ENCODE data around the gene ARHGAP21. TPM values are rescaled to one million over a fixed set of nuclear protein-coding genes. Genes with fewer than 3 reads are reported as not detected.

Gene ARHGAP21
- total and polyA plus RNA-seq, 3 experiments from 2014 or later, result 3.4 to 33.7 (median 30.9) TPM

- peaks cover 0 to 2% (median 0%) of the 10 kb centered on the region in 3 donors for H3K36me3 Mint-ChIP-seq
- no peaks in the 10 kb centered on the region for H3K9me3 Mint-ChIP-seq
- H3K9me3 ChIP-seq (ENCODE audit: low read length), result no peaks in the 10 kb centered on the region
- ChIA-PET POLR2A (no interaction called here), CTCF (interaction anchor here (1.2 to 1.4 kb wide), 2 partner anchors 18 to 65 kb away, joined by 3 to 4 read pairs; no protein-coding TSS in a partner anchor)
- no peaks in the 10 kb centered on the region for H3K27me3 ChIP-seq (ENCODE audit: insufficient read depth, low read length, poor library complexity, severe bottlenecking)
- no peak for DNase-seq
- no peak overlapping the region for H3K27ac Mint-ChIP-seq
- peaks cover 11% of the 10 kb centered on the region for H3K4me1 ChIP-seq (ENCODE audit: insufficient read depth, low read length)
- H3K36me3 ChIP-seq (ENCODE audit: insufficient read depth, low read length), result no peaks in the 10 kb centered on the region
- peaks cover 0 to 5% (median 0%) of the 10 kb centered on the region in 3 donors for H3K4me1 Mint-ChIP-seq
- H3K4me3 Mint-ChIP-seq, result no peak overlapping the region
- peaks cover 0 to 1% of the 10 kb centered on the region in 2 donors for H3K27me3 Mint-ChIP-seq
- H3K27ac ChIP-seq (ENCODE audit: low read depth, low read length), result no peak overlapping the region
- no peak overlapping the region for H3K4me3 ChIP-seq (ENCODE audit: low read length)
Measured at GRCh38 chr10:24707445-24707844, 16.2 kb downstream of the ARHGAP21 start.

DNA sequence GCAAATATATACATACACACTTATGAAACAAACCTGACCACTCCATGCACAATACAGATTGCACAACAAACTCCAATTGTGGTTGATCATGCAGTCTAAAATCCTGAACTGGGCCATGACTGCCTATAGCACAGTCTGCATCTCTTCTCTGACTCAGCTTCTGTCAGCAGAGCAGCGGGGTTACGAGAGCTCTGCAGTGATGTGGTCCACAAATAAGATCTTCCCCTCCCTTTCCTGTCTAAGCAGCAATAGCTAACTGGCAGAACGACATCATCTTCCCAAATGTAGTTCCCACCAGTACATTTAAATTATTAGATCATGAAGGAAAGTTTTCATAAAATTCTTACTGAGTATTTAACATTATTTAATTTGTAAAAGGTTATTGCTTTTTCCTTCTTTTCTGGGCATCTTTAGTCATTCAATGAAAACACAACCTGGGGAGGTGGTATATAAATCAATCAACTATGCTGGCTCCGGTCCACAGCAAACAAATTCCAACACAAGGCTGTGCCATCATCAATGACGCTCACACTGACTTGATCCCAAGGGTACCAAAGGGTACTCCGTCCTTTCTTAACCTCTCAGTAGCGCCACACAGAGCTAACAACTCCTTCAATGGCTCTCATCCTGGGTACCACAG, 17.1 kb downstream of the ARHGAP21 start:
- CTCF ChIA-PET, result interaction anchor here (1.2 to 1.4 kb wide), 2 partner anchors 19 to 64 kb away, joined by 3 to 4 read pairs; no protein-coding TSS in a partner anchor
- H3K27ac ChIP-seq (ENCODE audit: low read depth, low read length), result no peak overlapping the region
- POLR2A ChIA-PET, result no interaction called here
- H3K4me1 Mint-ChIP-seq, result peaks cover 3 to 10% (median 3%) of the 10 kb centered on the region in 3 donors
- H3K36me3 Mint-ChIP-seq, result peaks cover 0 to 5% (median 0%) of the 10 kb centered on the region in 3 donors
- no peak overlapping the region for H3K4me3 Mint-ChIP-seq
- H3K27ac Mint-ChIP-seq, result no peak overlapping the region
- DNase-seq, result no peak
- no peak overlapping the region for H3K4me3 ChIP-seq (ENCODE audit: low read length)
- no peaks in the 10 kb centered on the region for H3K9me3 Mint-ChIP-seq
- peaks cover 11% of the 10 kb centered on the region for H3K4me1 ChIP-seq (ENCODE audit: insufficient read depth, low read length)
- H3K9me3 ChIP-seq (ENCODE audit: low read length), result no peaks in the 10 kb centered on the region
- peaks cover 0 to 1% of the 10 kb centered on the region in 2 donors for H3K27me3 Mint-ChIP-seq
- no peaks in the 10 kb centered on the region for H3K36me3 ChIP-seq (ENCODE audit: insufficient read depth, low read length)
- H3K27me3 ChIP-seq (ENCODE audit: insufficient read depth, low read length, poor library complexity, severe bottlenecking), result no peaks in the 10 kb centered on the region

DNA sequence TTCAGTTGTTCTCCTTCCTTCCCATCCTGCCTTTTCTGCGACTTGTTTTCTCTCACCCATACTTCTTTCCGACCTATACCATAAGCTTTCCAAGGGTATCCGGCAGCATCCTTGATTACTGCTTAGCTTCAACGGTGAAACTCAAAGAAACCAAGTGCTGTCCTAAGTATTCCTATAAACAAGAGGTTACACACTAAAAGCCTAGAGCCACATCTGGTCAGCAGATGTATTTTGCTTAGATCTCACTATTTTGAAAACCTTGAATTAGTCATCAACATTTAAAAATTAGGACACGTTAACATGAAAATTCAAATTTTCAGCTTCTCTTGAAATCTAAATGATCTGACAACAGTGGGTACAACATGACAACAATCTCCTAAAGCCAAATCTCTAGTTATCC, 20.0 kb downstream of the ARHGAP21 start:
- Histone ChIP-seq H3K9me3 (ENCODE audit: low read length) (no peaks in the 10 kb centered on the region), H3K4me3 (ENCODE audit: low read length) (no peak overlapping the region), H3K27me3 (ENCODE audit: insufficient read depth, low read length, poor library complexity, severe bottlenecking) (no peaks in the 10 kb centered on the region), H3K36me3 (ENCODE audit: insufficient read depth, low read length) (no peaks in the 10 kb centered on the region), H3K27ac (ENCODE audit: low read depth, low read length) (no peak overlapping the region), H3K4me1 (ENCODE audit: insufficient read depth, low read length) (peaks cover 11% of the 10 kb centered on the region)
- Mint-ChIP-seq H3K9me3 (no peaks in the 10 kb centered on the region), H3K4me3 (no peak overlapping the region), H3K36me3 (peaks cover 0 to 2% (median 0%) of the 10 kb centered on the region in 3 donors), H3K4me1 (peaks cover 7 to 14% (median 9%) of the 10 kb centered on the region in 3 donors), H3K27me3 (no peaks in the 10 kb centered on the region), H3K27ac (peak overlapping the region in 1 of 8 donors; percentile 20)
- POLR2A ChIA-PET, result no interaction called here
- no peak for DNase-seq
- CTCF ChIA-PET, result no interaction called here

DNA sequence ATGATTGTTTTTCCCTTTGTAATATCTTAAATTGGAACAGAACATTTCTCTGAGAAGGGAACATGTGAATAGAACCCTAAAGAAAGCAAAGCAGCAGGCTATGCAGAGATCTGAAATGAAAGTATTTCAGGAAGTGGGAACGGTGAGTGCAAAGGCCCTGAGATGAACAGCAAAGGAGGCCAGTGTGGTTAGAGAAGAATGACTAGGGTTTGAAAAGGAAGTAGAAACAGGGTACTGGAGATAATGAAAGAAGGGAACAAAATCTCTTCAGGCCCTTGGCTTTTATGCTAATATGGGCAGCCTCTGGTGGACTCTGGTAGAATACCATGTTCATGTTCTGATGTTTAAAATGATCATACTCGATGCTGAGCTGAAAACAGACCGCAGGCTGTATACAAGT, 22.2 kb downstream of the ARHGAP21 start:
- H3K4me1 ChIP-seq (ENCODE audit: insufficient read depth, low read length), result peaks cover 4% of the 10 kb centered on the region
- no peak for DNase-seq
- H3K36me3 Mint-ChIP-seq, result peaks cover 0 to 2% (median 0%) of the 10 kb centered on the region in 3 donors
- H3K27me3 ChIP-seq (ENCODE audit: insufficient read depth, low read length, poor library complexity, severe bottlenecking), result no peaks in the 10 kb centered on the region
- no peak overlapping the region for H3K27ac ChIP-seq (ENCODE audit: low read depth, low read length)
- peak overlapping the region in 5 of 8 donors; percentile 11 to 72 (median 15) for H3K27ac Mint-ChIP-seq
- ChIA-PET CTCF (no interaction called here), POLR2A (no interaction called here)
- no peaks in the 10 kb centered on the region for H3K27me3 Mint-ChIP-seq
- H3K4me3 ChIP-seq (ENCODE audit: low read length), result no peak overlapping the region
- no peaks in the 10 kb centered on the region for H3K36me3 ChIP-seq (ENCODE audit: insufficient read depth, low read length)
- H3K9me3 Mint-ChIP-seq, result no peaks in the 10 kb centered on the region
- H3K4me1 Mint-ChIP-seq, result peaks cover 7 to 14% (median 9%) of the 10 kb centered on the region in 3 donors
- H3K9me3 ChIP-seq (ENCODE audit: low read length), result no peaks in the 10 kb centered on the region
- no peak overlapping the region for H3K4me3 Mint-ChIP-seq

DNA sequence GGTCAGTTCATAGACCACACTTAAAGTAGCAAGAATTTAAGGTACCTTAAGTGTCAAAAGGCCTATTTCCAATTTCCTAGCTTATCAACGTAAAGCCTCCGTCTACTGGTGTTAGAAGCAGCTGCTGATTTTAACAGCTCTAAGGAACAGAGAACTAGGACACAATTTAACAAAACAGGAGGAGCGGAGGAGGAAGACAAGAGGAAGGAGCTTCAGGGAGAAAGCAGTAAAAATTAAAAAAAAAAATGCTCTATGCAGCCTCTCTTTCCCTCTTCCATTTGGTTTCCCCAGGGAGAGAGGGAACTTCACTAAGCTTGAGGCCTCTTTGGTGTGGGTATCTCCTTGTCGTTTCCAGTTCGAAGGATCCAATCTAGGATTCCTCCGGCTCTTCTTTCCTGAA, 22.7 kb downstream of the ARHGAP21 start:
- Histone ChIP-seq H3K4me1 (ENCODE audit: insufficient read depth, low read length) (no peaks in the 10 kb centered on the region), H3K9me3 (ENCODE audit: low read length) (no peaks in the 10 kb centered on the region), H3K27ac (ENCODE audit: low read depth, low read length) (no peak overlapping the region), H3K36me3 (ENCODE audit: insufficient read depth, low read length) (no peaks in the 10 kb centered on the region), H3K4me3 (ENCODE audit: low read length) (no peak overlapping the region), H3K27me3 (ENCODE audit: insufficient read depth, low read length, poor library complexity, severe bottlenecking) (no peaks in the 10 kb centered on the region)
- Mint-ChIP-seq H3K27me3 (no peaks in the 10 kb centered on the region), H3K9me3 (no peaks in the 10 kb centered on the region), H3K4me3 (no peak overlapping the region), H3K27ac (peak overlapping the region in 2 of 8 donors; percentile 3 to 11), H3K36me3 (peaks cover 0 to 2% (median 0%) of the 10 kb centered on the region in 3 donors), H3K4me1 (peaks cover 7 to 14% (median 9%) of the 10 kb centered on the region in 3 donors)
- ChIA-PET POLR2A (no interaction called here), CTCF (no interaction called here)
- DNase-seq, result no peak

- no peaks in the 10 kb centered on the region for H3K4me1 ChIP-seq (ENCODE audit: insufficient read depth, low read length)
- CTCF ChIA-PET, result no interaction called here
- DNase-seq, result no peak
- Mint-ChIP-seq H3K9me3 (no peaks in the 10 kb centered on the region), H3K27ac (peak overlapping the region in 1 of 8 donors; percentile 7), H3K36me3 (peaks cover 0 to 2% (median 0%) of the 10 kb centered on the region in 3 donors), H3K4me3 (no peak overlapping the region), H3K27me3 (no peaks in the 10 kb centered on the region), H3K4me1 (peaks cover 7 to 14% (median 9%) of the 10 kb centered on the region in 3 donors)
- H3K27ac ChIP-seq (ENCODE audit: low read depth, low read length), result no peak overlapping the region
- no peaks in the 10 kb centered on the region for H3K36me3 ChIP-seq (ENCODE audit: insufficient read depth, low read length)
- H3K4me3 ChIP-seq (ENCODE audit: low read length), result no peak overlapping the region
- POLR2A ChIA-PET, result no interaction called here
- H3K27me3 ChIP-seq (ENCODE audit: insufficient read depth, low read length, poor library complexity, severe bottlenecking), result no peaks in the 10 kb centered on the region
- H3K9me3 ChIP-seq (ENCODE audit: low read length), result no peaks in the 10 kb centered on the region
Measured at GRCh38 chr10:24698270-24698669, 25.4 kb downstream of the ARHGAP21 start.

- H3K36me3 ChIP-seq (ENCODE audit: insufficient read depth, low read length), result no peaks in the 10 kb centered on the region
- ChIA-PET POLR2A (no interaction called here), CTCF (no interaction called here)
- H3K4me3 Mint-ChIP-seq, result no peak overlapping the region
- H3K36me3 Mint-ChIP-seq, result peaks cover 0 to 2% (median 0%) of the 10 kb centered on the region in 3 donors
- H3K27me3 ChIP-seq (ENCODE audit: insufficient read depth, low read length, poor library complexity, severe bottlenecking), result no peaks in the 10 kb centered on the region
- H3K9me3 Mint-ChIP-seq, result no peaks in the 10 kb centered on the region
- H3K27me3 Mint-ChIP-seq, result no peaks in the 10 kb centered on the region
- no peak for DNase-seq
- H3K4me1 ChIP-seq (ENCODE audit: insufficient read depth, low read length), result no peaks in the 10 kb centered on the region
- H3K9me3 ChIP-seq (ENCODE audit: low read length), result no peaks in the 10 kb centered on the region
- H3K27ac Mint-ChIP-seq, result no peak overlapping the region
- no peak overlapping the region for H3K4me3 ChIP-seq (ENCODE audit: low read length)
- no peak overlapping the region for H3K27ac ChIP-seq (ENCODE audit: low read depth, low read length)
- peaks cover 7 to 14% (median 9%) of the 10 kb centered on the region in 3 donors for H3K4me1 Mint-ChIP-seq
Measured at GRCh38 chr10:24697080-24697479, 26.6 kb downstream of the ARHGAP21 start.

DNA sequence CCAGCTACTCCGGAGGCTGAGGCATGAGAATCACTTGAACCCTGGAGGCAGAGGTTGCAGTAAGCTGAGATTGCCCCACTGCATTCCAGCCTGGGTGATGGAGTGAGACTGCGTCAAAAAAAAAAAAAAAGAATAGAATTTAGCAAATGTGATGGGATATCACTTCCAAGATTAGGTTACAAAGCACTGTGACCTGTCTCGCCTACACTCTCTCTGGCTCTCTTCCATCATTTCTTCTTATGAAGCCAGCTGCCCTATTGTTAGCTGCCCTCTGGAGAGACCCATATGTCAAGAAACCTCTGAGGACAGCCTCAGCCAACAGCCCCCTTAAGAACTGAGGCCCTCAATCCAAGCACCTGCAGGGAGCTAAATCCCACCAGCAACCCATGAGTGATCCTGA, 28.2 kb downstream of the ARHGAP21 start:
- H3K4me3 ChIP-seq (ENCODE audit: low read length), result no peak overlapping the region
- H3K9me3 ChIP-seq (ENCODE audit: low read length), result no peaks in the 10 kb centered on the region
- no peaks in the 10 kb centered on the region for H3K36me3 Mint-ChIP-seq
- no peak overlapping the region for H3K27ac Mint-ChIP-seq
- CTCF ChIA-PET, result no interaction called here
- H3K36me3 ChIP-seq (ENCODE audit: insufficient read depth, low read length), result no peaks in the 10 kb centered on the region
- H3K27me3 ChIP-seq (ENCODE audit: insufficient read depth, low read length, poor library complexity, severe bottlenecking), result no peaks in the 10 kb centered on the region
- H3K4me3 Mint-ChIP-seq, result no peak overlapping the region
- POLR2A ChIA-PET, result no interaction called here
- no peaks in the 10 kb centered on the region for H3K9me3 Mint-ChIP-seq
- no peaks in the 10 kb centered on the region for H3K27me3 Mint-ChIP-seq
- no peak overlapping the region for H3K27ac ChIP-seq (ENCODE audit: low read depth, low read length)
- DNase-seq, result no peak
- H3K4me1 ChIP-seq (ENCODE audit: insufficient read depth, low read length), result no peaks in the 10 kb centered on the region
- H3K4me1 Mint-ChIP-seq, result peaks cover 0 to 1% (median 0%) of the 10 kb centered on the region in 3 donors

All from CD8-positive, alpha-beta memory T cell (primary cell).